IMR-90 (cell line): ENCODE results near the gene TMEM14B. TPM values are rescaled to one million over a fixed set of nuclear protein-coding genes. Genes with fewer than 3 reads are reported as not detected.

Experiments
- microRNA-seq, 2 experiments: library from miRNA; stranded (forward) in 1 of 2; unstranded in 1 of 2; fragments of 10-50 nt in 1 of 2; fragments of <30 nt in 1 of 2; gene quantifications in 1 of 2; microRNA quantifications in 1 of 2; one replicate each; pipeline versions ENCODE3 to v1.1.0; 2013 to 2020; ENCODE audit not compliant: insufficient read depth in 1 of 2, insufficient read length in 1 of 2, unreplicated experiment in 1 of 2
- polyA plus RNA-seq, 3 experiments: library from polyadenylated mRNA; depleted of rRNA; stranded (reverse); fragments of >200 nt; gene quantifications; 2 replicates each; pipeline ENCODE4 v1.2.3, GENCODE V29; 2012; ENCODE audit warnings: low replicate concordance in 1 of 3
- small RNA-seq, 5 experiments: library from RNA; depleted of rRNA; stranded (forward); fragments of <200 nt; gene quantifications; one replicate each; pipeline ENCODE3, GENCODE V24; 2012
- total RNA-seq: library from RNA; depleted of rRNA; stranded (reverse); fragments of >200 nt; gene quantifications from 2 replicates; pipeline ENCODE4 v1.2.3, GENCODE V29; 2012; rRNA removed

The TMEM14B gene
- total and polyA plus RNA-seq, 2 of the 4 experiments (the other 2 are of a cell fraction): 66.5 to 81.4 TPM

Small RNA genes lying within 50 kb of the gene (microRNA-seq; reads per million reads assigned to microRNA genes)
- gene RNA5SP203 (ENCODE audit: insufficient read depth, insufficient read length): not detected

Small RNA genes lying within 50 kb of the gene (small RNA-seq; reads per million reads assigned to genes)
- gene RNA5SP203: 0 reads per million in 5 experiments

Other genes starting within 250 kb of the TMEM14B start
- gene GCNT2, start 226.5 kb upstream of the TMEM14B start, total RNA-seq: 0.83 and 0.90 TPM in 2 replicates
- 0.24 and 0.34 TPM in 2 replicates for gene GCNT2, start 226.5 kb upstream of the TMEM14B start, polyA plus RNA-seq (2012; rRNA removed)
- gene C6orf52, start 53.2 kb upstream of the TMEM14B start, total RNA-seq: not detected in 2 replicates
- 0.31 TPM in 1 of 2 replicates, not detected in the other for gene C6orf52, start 53.2 kb upstream of the TMEM14B start, polyA plus RNA-seq (2012; rRNA removed)
- gene PAK1IP1, start 52.8 kb upstream of the TMEM14B start, total RNA-seq: 22.9 and 28.6 TPM in 2 replicates
- gene PAK1IP1, start 52.8 kb upstream of the TMEM14B start, polyA plus RNA-seq (2012; rRNA removed): 16.7 and 16.9 TPM in 2 replicates
- gene TMEM14C, start 24.7 kb upstream of the TMEM14B start, total RNA-seq: 129 and 141 TPM in 2 replicates
- 170 and 175 TPM in 2 replicates for gene TMEM14C, start 24.7 kb upstream of the TMEM14B start, polyA plus RNA-seq (2012; rRNA removed)
- under 0.01 TPM in 1 of 2 replicates, not detected in the other for gene MAK, start 90.7 kb downstream of the TMEM14B start, total RNA-seq
- not detected in 2 replicates for gene MAK, start 90.7 kb downstream of the TMEM14B start, polyA plus RNA-seq (2012; rRNA removed)
- gene GCM2, start 134.2 kb downstream of the TMEM14B start, total RNA-seq: not detected in 2 replicates
- gene GCM2, start 134.2 kb downstream of the TMEM14B start, polyA plus RNA-seq (2012; rRNA removed): not detected in 2 replicates
- gene SYCP2L, start 139.2 kb downstream of the TMEM14B start, total RNA-seq: not detected in 2 replicates
- gene SYCP2L, start 139.2 kb downstream of the TMEM14B start, polyA plus RNA-seq (2012; rRNA removed): 0.05 TPM in 1 of 2 replicates, not detected in the other